HG03378 (cell line): ENCODE results near the gene PRKN.

Experiments
- ATAC-seq: cut with Tn5 transposase; IDR thresholded peaks from one replicate; pipeline ENCODE4 v1.9.1; 2021; ENCODE audit warnings: mild to moderate bottlenecking, moderate library complexity; ENCODE audit not compliant: unreplicated experiment

The PRKN gene

DNA sequence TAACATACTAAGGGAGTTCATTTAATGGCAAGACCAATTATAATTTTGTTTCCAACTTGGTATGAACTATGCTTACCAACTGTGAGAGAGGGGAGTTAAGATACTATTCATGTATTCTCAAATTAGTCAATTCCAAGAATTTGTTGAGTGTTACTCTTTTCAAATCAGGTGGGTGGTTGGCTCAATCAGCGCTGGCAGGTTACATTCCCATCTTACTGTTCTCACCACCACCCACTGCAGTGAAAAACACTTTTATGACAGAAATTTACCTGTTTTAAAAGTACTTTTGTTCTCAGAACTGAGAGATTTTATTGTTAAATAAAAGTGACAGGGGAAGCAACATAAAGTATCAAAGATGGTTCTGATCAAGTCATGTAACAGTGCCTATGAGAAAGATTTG, 642.0 kb downstream of the PRKN start:
- no peak for ATAC-seq

- no peak for ATAC-seq
Observed at GRCh38 chr6:162082520-162082919, 645.0 kb downstream of the PRKN start.

GRCh38 chr6:162078667-162079066, 648.9 kb downstream of the PRKN start:
- no peak for ATAC-seq

- ATAC-seq = no peak
Observed at GRCh38 chr6:162078126-162078525, 649.4 kb downstream of the PRKN start.

GRCh38 chr6:162076816-162077215, 650.8 kb downstream of the PRKN start:
- ATAC-seq = no peak

DNA sequence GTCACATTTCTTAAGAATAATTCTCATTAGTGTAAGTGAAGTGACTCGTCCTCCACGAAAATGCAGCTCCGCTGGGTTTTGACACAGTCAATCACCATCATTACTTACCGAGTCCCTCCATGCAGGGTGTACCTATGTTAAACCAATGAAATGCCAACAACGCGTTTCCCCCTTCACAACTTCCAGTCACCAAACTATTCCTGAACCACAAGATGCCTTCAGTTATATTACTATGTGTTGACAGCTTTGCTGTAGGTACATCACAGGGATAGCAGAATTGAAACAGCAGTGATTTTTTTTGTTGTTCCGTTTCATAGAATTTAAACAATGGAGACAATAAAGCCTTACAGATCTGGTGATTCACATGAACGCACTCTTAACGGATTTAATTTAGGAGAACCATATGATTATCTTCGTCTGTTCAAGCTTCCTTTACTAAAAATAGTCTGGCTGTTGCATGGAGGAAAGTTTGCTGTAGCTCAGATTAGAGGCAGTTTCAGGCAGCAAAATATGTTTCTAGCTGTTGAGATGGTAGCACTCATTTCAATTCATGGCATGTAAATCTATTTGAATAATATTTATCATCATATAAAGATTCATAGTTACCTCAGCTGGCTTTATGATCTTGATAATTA, 652.8 kb downstream of the PRKN start:
- ATAC-seq = no peak

DNA sequence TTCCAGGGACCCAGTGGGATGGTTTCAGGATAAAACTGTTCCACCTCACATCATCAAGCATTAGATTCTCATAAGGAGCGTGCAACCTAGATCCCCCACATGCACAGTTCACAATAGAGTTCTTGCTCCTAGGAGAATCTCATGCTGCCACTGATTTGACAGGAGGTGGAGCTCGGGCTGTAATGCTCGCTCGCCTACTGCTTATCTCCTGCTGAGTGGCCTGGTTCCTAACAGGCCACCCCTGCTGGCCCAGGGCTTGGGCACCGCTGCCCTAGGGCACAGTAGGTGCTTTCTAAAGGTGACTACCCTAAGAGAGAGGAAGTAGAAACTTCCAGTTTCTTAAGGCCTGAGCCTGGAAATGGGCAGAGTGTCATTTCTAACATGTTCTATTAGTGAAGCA, 656.9 kb downstream of the PRKN start:
- ATAC-seq = no peak

DNA sequence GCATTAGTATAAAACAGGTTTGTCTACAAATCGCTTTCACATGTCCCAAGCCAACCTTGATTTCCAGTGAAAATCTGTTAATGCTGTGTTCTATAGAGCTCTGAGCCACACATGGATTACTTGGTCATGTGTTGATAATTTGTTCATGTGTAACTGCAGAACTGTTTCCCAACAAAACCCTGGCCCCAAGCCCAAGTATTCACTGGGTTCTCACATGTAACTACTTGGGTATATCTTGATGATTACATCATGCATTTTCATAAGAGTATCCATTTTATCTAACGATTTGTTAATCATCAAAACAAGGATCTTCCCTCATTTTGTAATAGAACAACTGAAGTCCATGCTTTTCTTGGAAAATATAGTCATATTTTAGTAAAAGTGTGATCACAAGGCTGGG, 657.6 kb downstream of the PRKN start:
- no peak for ATAC-seq

DNA sequence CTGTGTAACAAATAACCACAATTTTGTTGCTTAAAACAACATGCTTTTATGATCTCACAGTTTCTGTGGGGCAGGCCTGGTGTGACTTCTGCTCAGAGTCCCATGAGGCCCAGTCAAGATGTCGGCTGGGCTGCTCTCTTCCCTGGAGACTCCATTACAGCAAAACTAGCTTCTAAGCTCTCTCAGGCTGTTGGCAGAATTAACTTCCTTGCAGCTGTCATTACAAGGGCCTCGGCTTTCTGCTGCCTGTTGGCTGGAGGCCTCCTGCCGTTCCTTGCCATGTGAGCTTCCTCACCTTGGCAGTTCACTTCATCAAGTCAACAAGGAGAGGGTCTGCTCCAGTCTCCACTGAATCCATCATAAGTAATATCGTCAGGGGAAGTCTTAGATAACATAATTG, 659.2 kb downstream of the PRKN start:
- no peak for ATAC-seq

GRCh38 chr6:162063666-162064065, 663.9 kb downstream of the PRKN start:
- ATAC-seq = no peak

GRCh38 chr6:162058281-162058875, 669.2 kb downstream of the PRKN start:
- no peak for ATAC-seq

- no peak for ATAC-seq
Observed at GRCh38 chr6:162056745-162057144, 670.8 kb downstream of the PRKN start.

DNA sequence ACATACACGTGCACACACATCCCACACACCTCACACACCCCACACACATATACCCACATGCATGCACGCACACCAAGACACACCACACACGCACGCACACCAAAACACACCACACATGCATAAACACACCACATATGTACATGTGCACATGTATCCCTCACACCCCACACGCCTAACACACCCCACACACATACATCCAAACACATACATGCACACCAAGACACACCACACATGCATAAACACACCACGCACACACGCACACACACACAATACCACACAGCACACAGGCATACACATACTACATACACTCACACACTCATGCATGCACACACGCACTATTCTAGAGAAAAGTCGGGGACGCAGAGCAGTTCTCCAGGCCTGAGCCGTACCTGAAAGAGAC, 671.5 kb downstream of the PRKN start:
- no peak for ATAC-seq

DNA sequence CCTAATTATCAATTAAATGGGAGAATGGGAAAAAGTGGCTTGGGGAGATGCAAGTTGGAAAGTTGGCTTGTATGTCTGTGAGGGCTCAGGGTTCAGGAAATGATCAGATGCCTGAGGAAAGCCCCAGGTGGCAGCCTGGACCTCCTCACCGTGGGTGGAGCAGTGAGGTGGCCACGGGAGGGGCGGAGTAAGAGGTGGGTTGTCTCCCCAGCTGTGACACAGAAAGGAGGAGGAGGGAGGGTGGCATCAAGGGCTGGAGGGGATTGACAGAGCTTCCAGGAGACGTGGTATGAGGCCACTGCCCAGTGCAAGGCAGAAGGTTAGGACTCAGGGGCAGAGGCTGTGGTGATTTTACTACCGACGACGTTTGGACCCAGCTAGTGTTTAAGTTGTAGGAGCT, 672.2 kb downstream of the PRKN start:
- no peak for ATAC-seq

- no peak for ATAC-seq
Observed at GRCh38 chr6:162053084-162053483, 674.5 kb downstream of the PRKN start.

DNA sequence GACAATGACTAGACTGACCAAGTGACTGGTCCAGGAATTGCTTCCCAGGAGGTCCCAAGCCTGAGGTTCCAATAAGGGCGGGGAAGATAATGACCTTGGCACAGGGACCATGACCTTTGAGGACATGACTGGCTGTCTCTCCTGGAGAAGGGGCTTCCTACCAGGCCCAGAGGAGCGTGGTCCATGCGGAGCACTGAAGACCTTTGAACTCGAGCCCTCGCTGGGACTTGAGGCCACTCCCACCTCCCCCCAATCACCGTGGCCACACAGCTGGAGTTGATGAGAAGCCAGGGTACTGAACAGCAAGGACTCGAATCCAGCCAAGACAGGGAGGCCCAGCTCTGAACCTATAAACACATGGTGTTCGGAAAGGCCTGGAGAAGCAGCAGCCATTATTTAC, 677.0 kb downstream of the PRKN start:
- no peak for ATAC-seq

DNA sequence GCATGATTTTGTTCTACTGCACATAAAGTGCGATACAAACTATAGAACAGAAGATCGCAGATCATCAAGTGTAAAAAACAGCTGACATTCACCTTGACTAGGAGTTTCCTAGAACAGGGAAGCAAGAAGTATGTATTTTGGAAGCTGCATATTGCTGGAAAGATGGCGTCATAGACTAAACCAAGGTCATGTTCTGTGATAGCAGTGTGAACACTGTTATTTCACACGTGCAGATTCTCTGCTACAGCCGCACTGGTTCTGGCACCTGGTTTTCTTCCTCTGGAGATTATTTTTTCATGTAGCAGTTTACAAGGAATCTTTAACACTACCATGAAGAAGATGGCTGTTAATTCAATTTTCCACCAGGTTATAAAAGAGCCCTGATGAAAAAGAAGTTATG, 681.2 kb downstream of the PRKN start:
- no peak for ATAC-seq

DNA sequence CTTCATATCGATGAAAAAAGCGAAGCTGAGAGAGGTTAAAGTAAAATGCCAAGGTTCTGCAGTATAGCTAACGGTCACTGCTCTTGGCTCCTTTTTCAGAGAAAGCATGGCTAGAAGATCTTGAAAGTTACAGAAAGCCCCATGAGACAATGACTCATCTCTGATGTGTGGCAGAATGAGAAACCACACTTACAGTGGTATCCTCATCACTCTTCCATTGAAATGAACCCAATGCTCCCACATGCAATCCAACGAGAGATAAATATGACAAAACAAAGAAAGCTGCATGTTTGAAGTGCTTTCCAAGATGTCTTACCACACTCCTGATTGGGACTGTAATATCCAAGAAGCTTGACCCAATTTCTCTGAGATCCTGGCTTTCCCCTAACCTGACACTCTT, 694.9 kb downstream of the PRKN start:
- no peak for ATAC-seq

- no peak for ATAC-seq
Observed at GRCh38 chr6:162029873-162030576, 697.5 kb downstream of the PRKN start.

GRCh38 chr6:162026843-162027242, 700.7 kb downstream of the PRKN start:
- no peak for ATAC-seq

- ATAC-seq = no peak
Observed at GRCh38 chr6:162026031-162026430, 701.5 kb downstream of the PRKN start.

DNA sequence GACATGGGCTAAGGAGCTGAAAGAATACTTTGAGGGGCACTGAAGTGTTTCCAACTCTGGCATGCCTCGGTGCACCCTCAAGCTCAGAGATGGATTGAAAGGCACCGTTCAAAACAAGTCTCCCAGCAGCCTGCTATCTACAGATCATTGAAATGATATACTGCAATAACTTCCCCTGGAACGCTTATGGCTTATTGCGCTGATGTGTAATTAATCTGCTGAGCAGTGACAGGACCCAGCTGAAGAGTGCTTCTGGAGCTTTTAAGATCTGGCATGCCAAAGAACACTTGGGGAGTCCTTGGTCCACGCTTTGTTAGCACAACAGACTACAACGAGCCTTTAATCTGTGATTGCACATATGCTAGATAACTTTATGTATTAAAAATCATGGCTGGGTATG, 708.2 kb downstream of the PRKN start:
- no peak for ATAC-seq
